Right lobe of liver (tissue), 4 donors: ENCODE data around the gene CBX7.

Source experiments
- CTCF ChIP-seq, 4 donors: fragments of 200-600 bp in 3 of 4; fragments of 450-650 bp in 1 of 4; IDR thresholded peaks; one replicate each; pipeline versions ENCODE4 v1.5.1 to v1.8.0; 2016 to 2022; ENCODE audit warnings: antibody characterized with exemption in 4 of 4, mild to moderate bottlenecking in 2 of 4
- POLR2A ChIP-seq: fragments of 450-650 bp; IDR thresholded peaks from one replicate; pipeline ENCODE4 v1.6.1; 2017; ENCODE audit warnings: antibody characterized with exemption, mild to moderate bottlenecking
- donor health status: DM: no; HTN: no; CAD: no.
- donor health status: DM: no; HTN: no; CAD: no.
- donor health status: DM: no; HTN: yes; CAD: no.

GRCh38 chr22:39134366-39135091, 18.0 kb downstream of the CBX7 start:
- TF ChIP-seq POLR2A (no peak), CTCF (IDR thresholded peaks at IDR 0.05) (no peak)
